Fibroblast of skin of right quadriceps (primary cell): Measurements from ENCODE around the gene TFR2.

Source experiments
- DNase-seq: peaks from one replicate; pipeline ENCODE4 v3.0.0-alpha.2; 2013

TFR2 gene

DNA sequence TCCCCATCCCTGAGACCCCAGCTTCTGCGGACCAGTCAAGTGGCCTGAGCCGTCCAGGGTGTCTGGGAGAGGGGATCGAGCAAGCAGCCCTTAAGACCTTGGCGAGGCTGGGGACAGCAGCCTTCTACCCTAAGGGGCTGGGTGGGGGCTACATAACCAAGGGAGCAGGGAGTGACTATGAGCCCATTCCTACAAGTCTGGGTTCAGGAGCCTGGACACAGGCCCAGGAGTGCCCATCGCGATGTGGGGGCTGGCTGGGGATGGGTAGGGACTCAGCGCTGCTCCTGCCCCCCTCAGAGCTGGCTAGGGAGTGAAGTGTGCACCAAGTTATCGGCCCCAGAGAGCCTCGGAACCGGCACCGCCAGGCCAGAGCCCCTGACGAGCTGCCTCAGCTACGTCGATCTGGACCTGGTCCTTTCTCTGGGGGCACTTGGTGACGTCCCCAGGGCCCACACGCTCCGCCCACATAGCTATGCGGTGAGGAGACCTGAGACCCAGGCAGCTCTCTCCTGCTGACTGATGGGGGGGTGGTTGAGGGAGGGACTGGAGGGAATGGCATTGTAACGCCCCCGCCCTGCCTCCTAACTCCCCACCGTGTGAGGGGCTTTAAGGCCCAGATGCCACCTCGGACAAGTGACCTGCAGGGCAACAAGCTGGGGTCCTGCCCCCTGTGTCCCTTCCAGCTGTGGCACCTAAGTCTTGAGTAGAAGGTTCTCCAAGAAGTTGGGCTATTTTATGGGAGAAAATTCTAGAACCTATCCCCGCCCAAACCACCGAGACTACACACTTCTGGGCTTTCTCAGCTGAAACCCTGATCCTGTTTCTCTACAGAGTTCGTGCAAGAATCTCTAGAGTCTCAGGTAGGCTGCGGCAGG is 70.2 kb downstream of the TFR2 start:
- DNase-seq = peak; percentile 35
